ENCODE data around the gene SLC22A12.
"Not testable (repeated sequence)": the region's sequence is repeated elsewhere in the genome, so short reads cannot be mapped to it uniquely, and the experiment has no call there.

The SLC22A12 gene

DNA sequence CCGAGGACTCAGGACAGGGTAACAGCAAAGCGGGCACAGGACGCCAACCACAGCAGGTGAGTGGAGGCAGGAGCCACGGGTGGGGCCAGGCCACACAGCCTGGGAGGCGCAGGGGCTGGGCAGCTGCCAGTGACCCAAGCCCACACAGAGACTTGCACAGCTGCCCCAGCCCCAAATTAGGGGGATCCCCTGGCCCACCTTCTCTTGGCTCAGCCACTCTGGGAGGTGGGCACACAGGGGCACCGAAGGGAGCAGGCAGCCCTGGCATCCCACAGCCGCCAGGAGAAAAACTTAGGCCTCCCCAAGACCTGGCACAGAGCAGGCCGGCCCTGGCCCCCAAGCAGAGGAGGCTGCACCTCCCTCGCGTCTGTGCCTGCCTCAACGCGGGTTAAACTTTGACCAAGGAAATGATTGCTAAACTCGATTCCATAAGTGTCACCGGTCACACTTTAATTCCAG lies at the start of gene SLC22A12:
Gene SLC22A12, plus strand, starts transcription at position 458 of the 459 bp plus-strand sequence. CDS start 337 bp downstream, outside the sequence.
- no peak for DNase-seq

DNA sequence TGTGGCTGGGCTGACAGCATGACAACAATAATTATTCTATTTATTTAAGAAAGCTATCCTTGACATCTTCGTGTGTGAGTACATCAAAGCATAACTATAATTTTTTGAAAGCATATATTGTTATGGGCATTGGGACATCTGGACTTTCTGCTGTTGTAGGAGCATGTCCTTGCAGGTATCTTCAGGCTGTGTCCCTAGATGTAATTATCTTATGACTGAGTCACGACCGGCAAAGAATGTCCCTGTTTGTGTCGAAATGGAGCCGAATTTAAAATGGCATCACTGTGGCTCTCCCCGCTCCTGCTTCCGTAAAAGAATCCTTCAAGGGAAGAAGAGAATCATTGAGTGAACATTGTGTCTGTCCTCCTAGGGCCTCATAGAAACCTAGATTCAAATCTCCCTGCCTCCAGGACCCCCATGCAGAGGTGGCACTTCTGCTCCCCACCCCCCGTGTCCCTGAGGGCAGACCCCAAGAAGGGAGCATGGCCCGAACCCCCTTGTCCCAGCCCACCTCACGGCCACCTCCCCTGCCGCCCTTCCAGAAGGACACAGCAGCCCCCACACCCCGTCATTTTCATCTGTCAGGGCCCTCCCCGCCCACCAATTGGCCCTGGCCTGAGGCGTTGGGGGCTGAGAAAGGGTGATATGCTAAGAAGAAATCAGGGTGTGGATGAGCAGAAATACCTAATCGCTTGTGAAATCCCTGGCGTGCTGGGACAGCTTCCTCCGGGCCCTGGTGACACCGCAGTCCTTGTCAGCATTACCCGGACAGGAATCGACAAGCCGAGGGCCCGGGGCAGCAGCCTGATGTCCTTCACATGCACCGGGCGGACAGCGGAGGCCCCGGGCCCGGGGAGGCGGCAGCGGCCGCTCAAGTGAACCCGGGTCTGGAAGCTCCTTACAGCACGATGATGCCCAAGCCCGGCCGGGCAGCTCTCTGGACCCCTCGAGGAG lies 48.6 kb upstream of the SLC22A12 start:
- DNase-seq, result no peak

- DNase-seq, result no peak
Observed at GRCh38 chr11:64543818-64544217, 47.2 kb upstream of the SLC22A12 start.

DNA sequence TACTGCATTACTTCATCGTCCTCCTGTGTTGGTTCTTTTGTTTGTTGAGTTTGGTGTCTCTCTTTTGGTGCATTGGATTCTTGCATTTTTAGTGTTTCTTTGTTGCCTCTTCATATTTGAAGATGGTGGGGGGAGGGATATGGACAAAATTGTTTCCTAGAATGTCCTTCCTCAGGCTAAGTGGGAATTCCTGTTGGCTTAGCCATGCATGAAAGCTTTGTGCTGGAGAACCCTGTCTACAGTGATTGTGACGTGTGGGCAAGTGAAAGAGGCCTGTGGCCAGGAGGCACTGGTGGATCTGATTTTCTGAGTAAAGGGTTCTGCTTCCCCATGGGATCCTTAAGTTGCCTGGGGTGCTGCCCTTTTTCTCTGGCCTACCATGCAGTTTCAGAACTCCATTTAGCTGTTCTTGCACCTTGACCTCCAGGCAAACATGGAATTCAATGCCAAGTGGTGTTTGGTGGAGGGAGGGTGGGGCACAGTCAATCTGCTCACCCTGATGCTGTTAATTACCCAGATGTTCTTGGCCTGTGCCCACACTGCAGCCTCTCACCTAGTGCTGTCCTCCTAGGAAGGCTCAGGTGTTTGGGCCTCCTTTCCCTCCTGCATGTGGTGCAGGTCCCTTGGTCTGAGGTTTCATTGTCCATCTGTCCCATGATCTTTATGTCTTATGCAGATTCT lies 46.3 kb upstream of the SLC22A12 start:
- DNase-seq, result no peak

DNA sequence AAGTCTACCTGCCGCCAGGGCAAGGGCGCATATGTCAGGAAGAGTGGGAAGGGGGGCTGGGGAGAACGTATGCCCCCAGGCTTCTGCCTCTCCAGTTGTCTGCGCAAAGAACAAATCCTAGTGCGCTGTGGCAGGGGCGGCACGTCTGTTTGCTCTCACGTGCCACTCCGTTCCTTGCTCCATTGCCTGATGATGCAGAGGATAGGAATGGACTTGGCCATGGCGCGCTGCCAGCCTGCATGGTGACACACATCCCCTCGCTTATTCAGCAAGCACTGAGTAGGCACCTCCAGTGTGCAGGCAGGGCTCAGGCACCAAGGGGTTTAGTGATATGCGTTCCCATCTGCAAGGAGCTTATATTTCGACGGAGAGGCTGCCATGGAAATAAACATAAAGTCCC lies 45.4 kb upstream of the SLC22A12 start:
- no peak for DNase-seq

DNA sequence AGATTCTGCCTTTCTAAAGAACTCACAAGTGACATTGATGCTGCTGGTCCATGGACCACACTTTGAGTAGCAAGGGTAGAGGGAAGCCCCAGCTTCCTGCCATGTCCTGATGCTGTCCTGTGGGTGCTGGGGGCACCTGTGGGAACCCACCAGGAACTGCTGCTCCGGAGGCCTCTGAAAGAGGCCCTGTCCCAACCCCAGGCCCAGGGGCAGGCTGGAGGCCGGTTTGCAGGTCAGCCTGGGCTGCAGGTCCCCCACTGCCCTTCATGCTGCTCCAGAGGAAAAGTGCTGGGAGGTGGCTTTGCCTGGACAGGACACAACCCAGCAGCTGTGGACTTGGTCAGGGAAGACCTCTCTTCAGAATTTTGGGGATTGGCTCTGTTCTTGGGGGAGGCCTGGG lies 44.8 kb upstream of the SLC22A12 start:
- no peak for DNase-seq

- no peak for DNase-seq
Observed at GRCh38 chr11:64546600-64546999, 44.4 kb upstream of the SLC22A12 start.

GRCh38 chr11:64549969-64550368 lies 41.1 kb upstream of the SLC22A12 start:
- DNase-seq, result no peak

DNA sequence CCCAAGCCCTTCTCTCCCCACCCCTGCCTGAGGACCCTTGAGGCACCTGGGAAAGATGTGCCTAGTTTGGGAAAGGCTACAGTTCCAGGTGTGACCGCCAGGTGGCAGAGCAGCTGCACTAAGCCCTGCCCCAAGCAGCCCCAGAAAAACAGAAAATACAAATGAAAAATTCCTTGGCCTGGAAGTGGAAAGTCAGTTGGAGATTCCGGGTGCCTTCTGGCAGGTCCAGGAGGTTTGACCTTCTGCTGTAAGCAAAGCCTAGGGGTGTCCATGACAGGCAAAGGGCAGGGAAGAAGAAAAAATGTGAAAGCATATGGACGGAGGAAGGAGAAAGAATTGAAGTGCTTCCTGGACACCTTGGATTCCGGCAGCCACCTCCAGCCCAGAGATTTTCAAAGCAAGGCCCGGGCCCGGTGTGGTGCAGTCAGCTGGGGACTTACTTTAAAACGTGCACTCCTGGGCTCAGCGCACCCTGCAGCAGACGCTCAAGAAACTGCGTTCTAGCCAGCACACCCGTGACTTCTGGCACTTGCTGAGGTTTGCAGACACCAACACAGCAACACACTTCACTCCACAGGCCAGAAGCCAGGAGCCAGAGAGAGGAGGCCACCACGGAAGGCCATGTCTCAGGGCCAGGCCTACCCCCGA lies 37.3 kb upstream of the SLC22A12 start:
- peak; percentile 82 for DNase-seq

GRCh38 chr11:64556044-64556720 lies 34.8 kb upstream of the SLC22A12 start:
- DNase-seq, result no peak

DNA sequence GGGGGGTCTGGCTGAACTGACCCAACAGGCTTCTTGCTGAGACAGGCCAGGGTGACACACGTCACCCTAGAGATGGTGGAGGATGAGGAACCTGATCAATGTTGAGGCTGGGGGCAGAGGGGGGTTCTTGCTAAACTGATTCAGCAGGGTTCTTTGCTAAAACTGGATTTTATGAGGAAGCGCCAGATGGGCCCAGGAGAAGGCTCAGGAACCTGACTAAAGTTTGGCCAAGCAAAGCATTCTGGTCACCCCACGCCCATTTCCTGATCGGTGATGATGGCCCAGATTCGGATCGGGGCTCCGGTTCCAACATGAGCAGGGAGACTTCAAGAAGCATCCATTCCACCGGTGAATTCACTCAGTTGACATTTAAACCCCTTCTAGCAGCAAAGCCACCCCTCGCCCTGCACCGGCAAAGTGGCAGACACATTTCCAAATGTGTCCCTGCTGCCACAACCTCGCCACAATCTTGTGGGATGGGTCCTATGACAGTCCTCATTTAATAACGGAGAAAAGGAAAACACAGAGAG lies 34.2 kb upstream of the SLC22A12 start:
- DNase-seq, result no peak

DNA sequence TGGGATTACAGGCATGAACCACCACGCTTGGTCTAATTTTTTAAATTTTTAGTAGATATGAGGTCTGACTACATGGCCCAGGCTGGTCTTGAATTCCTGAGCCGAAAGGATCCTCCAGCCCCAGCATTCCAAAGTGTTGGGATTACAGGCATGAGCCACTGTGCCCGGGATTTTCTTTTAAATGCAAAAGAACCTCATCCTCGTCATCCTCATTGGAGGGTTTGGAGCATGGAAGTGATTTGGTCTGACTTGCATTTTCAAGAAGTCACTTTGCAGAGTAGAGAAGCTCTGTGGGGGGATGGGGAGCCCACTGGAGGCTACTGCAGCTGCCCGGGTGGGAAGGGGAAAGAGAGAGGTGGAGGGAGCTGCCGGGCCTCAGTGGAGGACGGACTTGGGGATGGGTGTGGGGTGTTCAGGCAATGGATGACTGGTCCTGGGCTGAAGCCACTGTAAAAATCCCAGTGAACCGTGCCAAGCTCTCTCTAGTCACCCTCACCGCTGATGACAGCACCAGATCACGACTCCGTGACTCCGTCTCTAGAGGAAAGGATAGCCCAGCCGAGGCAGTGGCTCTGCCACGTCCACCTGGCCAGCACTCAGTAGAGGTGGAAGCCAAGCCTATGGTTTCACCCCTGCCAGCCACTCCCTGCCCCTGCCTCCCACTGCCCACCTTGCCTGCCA lies 32.8 kb upstream of the SLC22A12 start:
- DNase-seq, result no peak

- no peak for DNase-seq
Observed at GRCh38 chr11:64558869-64559268, 32.2 kb upstream of the SLC22A12 start.

GRCh38 chr11:64559351-64560138 lies 31.5 kb upstream of the SLC22A12 start:
- no peak for DNase-seq

- no peak for DNase-seq
Observed at GRCh38 chr11:64560139-64560771, 30.8 kb upstream of the SLC22A12 start.

DNA sequence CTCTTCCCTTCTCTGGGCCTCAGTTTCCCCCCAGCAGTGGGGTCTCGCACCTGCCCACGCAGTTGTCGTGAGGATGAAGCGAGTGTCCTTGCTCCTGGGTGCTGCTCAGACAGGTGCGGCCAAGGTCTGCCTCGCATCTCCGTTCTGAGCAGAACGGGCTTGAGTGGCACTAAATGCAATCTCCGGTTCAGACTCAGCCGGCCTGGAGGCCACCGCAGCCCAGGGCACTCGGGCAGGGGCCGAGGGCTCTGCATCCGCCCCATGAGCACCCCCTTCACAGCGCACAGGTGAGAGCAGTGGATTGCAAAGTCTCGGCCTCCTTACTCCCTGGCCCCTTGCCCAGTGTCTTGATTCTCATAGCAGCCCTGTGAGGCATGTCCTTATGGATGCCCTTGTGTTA lies 30.1 kb upstream of the SLC22A12 start:
- no peak for DNase-seq

DNA sequence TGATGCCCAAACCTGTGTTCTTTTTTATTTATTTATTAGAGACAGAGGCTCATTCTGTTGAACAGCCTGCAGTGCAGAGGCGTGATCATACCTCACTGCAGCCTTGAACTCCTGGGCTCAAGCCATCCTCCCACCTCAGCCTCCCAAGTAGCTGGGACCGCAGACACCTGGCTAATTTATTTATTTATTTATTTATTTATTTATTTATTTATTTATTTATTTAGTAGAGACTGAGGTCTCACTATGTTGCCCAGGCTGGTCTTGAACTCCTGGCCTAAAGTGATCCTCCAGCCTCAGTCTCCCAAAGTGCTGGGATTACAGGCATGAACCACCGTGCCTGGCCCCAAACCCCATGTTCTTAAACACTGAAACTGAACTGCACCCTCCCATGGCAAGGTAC lies 29.6 kb upstream of the SLC22A12 start:
- not testable (repeated sequence) for DNase-seq

DNA sequence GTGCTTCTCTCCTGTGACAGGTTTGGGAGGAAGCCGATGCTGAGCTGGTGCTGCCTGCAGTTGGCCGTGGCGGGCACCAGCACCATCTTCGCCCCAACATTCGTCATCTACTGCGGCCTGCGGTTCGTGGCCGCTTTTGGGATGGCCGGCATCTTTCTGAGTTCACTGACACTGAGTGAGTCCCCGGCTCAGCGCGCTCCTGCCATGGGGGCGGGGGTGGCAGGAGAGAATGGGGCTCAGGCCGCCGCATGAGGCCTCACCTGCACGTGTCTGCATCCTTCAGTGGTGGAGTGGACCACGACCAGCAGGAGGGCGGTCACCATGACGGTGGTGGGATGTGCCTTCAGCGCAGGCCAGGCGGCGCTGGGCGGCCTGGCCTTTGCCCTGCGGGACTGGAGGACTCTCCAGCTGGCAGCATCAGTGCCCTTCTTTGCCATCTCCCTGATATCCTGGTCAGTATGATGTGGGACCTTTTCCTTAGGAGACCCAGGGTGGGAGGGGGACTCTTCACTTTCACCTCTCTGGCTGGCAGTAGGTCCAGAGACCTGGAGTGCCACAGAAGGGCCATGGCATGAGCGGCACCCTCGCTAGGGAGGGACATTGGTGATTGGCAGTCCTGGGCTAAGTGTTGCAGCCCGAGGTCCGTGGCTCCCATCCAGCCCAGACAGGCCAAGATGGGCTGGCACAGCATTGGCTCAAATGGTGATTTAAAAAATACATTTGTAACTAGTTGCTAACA lies 28.9 kb upstream of the SLC22A12 start:
- DNase-seq, result no peak

- DNase-seq, result no peak
Observed at GRCh38 chr11:64562723-64563351, 28.2 kb upstream of the SLC22A12 start.
